ENCODE measurements around the gene IL3. TPM values are rescaled to one million over a fixed set of nuclear protein-coding genes. Genes with fewer than 3 reads are reported as not detected.

The IL3 gene
- total RNA-seq, 6 experiments from 2014 or later, result not detected

DNA sequence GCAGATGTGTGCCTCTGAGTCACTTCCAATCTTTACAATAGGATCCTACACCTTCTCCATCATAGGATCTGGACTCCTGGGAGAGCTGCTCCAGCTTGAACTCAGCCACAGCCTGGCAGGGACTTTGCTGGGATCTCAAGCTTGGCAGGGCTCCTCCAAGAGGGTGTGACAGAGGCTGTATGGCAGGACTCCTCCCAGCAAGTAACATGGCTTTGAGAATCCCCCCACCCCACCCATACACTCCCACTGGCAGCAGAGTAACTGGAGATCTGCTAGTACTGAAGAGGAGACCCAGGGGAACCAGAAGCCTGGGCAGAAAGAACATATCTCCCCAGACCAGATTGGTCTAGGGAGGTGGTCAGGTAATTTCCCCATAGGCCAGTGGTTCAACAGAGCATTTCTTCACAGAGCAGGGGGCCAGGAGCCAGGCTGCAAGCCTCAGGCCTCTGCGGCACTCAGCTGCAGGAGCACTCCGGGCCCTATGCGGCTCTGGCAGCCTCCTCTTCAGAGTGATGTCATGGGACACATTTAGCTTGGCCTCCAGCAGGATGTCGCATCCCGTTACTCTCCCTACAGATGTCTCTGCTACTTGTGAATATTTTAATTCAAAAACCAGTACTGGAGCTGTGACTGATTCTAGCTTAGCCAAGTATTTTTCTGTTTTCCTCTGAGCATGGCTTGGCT lies 47.3 kb upstream of the IL3 start:
- Mint-ChIP-seq H3K9me3 (no peaks in the 10 kb centered on the region), H3K36me3 (ENCODE audit: low read depth) (peaks cover 3% of the 10 kb centered on the region; the same call in 1 of the 2 replicates), H3K27me3 (ENCODE audit: insufficient read depth) (peaks cover 50% of the 10 kb centered on the region), H3K4me3 (no peak overlapping the region), H3K4me1 (ENCODE audit: low read depth) (no peaks in the 10 kb centered on the region), H3K27ac (no peak overlapping the region)
- TF ChIP-seq, protein P1, sequence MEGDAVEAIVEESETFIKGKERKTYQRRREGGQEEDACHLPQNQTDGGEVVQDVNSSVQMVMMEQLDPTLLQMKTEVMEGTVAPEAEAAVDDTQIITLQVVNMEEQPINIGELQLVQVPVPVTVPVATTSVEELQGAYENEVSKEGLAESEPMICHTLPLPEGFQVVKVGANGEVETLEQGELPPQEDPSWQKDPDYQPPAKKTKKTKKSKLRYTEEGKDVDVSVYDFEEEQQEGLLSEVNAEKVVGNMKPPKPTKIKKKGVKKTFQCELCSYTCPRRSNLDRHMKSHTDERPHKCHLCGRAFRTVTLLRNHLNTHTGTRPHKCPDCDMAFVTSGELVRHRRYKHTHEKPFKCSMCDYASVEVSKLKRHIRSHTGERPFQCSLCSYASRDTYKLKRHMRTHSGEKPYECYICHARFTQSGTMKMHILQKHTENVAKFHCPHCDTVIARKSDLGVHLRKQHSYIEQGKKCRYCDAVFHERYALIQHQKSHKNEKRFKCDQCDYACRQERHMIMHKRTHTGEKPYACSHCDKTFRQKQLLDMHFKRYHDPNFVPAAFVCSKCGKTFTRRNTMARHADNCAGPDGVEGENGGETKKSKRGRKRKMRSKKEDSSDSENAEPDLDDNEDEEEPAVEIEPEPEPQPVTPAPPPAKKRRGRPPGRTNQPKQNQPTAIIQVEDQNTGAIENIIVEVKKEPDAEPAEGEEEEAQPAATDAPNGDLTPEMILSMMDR (IDR thresholded peaks at IDR 0.05), result no peak
- DNase-seq, result no peak

- Mint-ChIP-seq H3K36me3 (ENCODE audit: low read depth) (peaks cover 3% of the 10 kb centered on the region; the same call in 1 of the 2 replicates), H3K27ac (no peak overlapping the region), H3K4me1 (ENCODE audit: low read depth) (no peaks in the 10 kb centered on the region), H3K9me3 (no peaks in the 10 kb centered on the region), H3K27me3 (ENCODE audit: insufficient read depth) (peaks cover 49% of the 10 kb centered on the region), H3K4me3 (no peak overlapping the region)
- DNase-seq, result no peak
- TF ChIP-seq, protein P1 (IDR thresholded peaks at IDR 0.05), result no peak
Observed at GRCh38 chr5:132013711-132014110, 46.7 kb upstream of the IL3 start.

DNA sequence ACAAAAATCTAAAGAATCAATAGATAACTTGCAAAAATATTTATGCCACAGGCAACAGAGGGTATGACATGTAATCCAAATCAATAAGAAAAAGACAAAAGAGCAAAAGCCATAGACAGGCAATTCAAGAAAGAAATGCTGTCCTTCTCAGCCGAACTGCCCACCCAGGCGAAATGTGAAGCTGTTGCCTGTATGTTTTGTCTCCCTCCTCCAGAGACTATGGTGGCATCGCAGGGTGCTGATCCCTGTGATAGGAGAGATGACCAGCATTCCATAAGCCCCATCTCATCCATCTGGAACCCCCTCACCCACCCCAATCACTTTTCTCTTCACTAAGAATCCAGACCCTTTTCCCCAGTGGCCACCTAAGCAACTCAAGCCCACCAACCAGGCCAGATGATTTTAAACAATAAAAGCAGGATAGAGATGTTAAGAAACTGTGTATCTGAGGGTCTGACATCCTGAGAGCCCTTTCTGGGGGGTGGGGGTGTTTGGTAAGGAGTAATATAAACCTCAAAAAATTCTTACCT lies 43.7 kb upstream of the IL3 start:
- peaks cover 43% of the 10 kb centered on the region for H3K27me3 Mint-ChIP-seq (ENCODE audit: insufficient read depth)
- H3K27ac Mint-ChIP-seq, result no peak overlapping the region
- TF ChIP-seq, protein P1 (IDR thresholded peaks at IDR 0.05), result no peak
- H3K4me1 Mint-ChIP-seq (ENCODE audit: low read depth), result peaks cover 9% of the 10 kb centered on the region
- no peak overlapping the region for H3K4me3 Mint-ChIP-seq
- no peaks in the 10 kb centered on the region for H3K9me3 Mint-ChIP-seq
- no peak for DNase-seq
- peaks cover 3% of the 10 kb centered on the region; the same call in 1 of the 2 replicates for H3K36me3 Mint-ChIP-seq (ENCODE audit: low read depth)

GRCh38 chr5:132017316-132017715 lies 43.1 kb upstream of the IL3 start:
- no peak overlapping the region for H3K27ac Mint-ChIP-seq
- no peak for DNase-seq
- peaks cover 40% of the 10 kb centered on the region for H3K27me3 Mint-ChIP-seq (ENCODE audit: insufficient read depth)
- H3K4me3 Mint-ChIP-seq, result no peak overlapping the region
- TF ChIP-seq, protein P1 (IDR thresholded peaks at IDR 0.05), result no peak
- peaks cover 10% of the 10 kb centered on the region for H3K4me1 Mint-ChIP-seq (ENCODE audit: low read depth)
- peaks cover 3% of the 10 kb centered on the region; the same call in 1 of the 2 replicates for H3K36me3 Mint-ChIP-seq (ENCODE audit: low read depth)
- no peaks in the 10 kb centered on the region for H3K9me3 Mint-ChIP-seq

DNA sequence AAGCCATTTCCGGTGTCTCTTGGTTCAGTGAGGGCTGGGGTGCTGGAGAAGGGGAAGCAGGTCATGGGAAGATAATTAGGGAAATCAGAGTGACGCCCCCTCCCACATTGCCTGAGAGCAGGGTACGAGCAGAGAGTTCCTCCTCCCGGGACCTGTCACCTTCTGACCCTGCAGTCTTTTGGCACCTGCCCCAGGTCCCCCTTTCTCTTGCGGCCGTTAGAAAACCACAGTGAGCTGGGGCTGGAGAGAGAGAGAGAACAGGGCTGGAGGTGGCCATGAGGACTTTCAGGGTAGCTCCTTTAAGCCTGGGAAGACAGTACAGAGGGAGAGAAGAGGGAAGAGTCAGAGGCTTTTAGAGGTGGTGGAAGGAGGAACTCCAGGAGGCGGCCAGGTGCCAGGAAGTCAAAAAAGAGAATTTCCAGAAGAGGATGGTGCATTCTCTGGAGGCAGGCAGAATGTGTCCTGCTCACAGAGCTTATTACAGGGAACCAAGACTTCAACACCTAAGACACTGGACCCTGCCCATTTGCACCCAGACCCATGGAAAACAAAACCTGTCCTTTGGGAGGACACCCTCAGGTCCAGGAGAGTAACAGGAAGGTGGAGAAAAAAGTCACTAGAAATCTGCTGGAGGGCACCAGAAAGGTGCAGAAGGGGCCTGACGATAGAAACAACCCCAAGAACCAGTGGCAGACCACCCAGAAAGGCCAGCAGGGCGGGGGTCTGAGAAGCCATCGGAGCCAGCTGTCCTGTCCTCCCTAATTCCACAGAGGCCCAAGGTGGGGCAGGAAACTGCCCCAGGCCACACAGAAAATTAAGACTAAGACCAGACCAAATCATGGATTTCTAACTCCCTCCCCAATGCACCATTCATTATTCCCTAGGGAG lies 42.5 kb upstream of the IL3 start:
- peaks cover 16% of the 10 kb centered on the region for H3K4me1 Mint-ChIP-seq (ENCODE audit: low read depth)
- H3K36me3 Mint-ChIP-seq (ENCODE audit: low read depth), result no peaks in the 10 kb centered on the region
- no peak overlapping the region for H3K4me3 Mint-ChIP-seq
- no peak overlapping the region for H3K27ac Mint-ChIP-seq
- no peaks in the 10 kb centered on the region for H3K9me3 Mint-ChIP-seq
- no peak for DNase-seq
- peaks cover 39% of the 10 kb centered on the region for H3K27me3 Mint-ChIP-seq (ENCODE audit: insufficient read depth)
- TF ChIP-seq, protein P1 (IDR thresholded peaks at IDR 0.05), result no peak

Data from HFFc6 (cell line).